Urinary bladder (tissue), 4 donors: Measurements from ENCODE around the gene AQP6. TPM values are rescaled to one million over a fixed set of nuclear protein-coding genes. Genes with fewer than 3 reads are reported as not detected.
A peak's percentile ranks its signal among the peaks of the same experiment; 100 is the strongest.

ENCODE experiments used
- DNase-seq: peaks from one replicate; pipeline ENCODE4 v3.0.0-alpha.2; 2015; ENCODE audit errors: extremely low spot score
- H3K27ac ChIP-seq: one replicate; pipeline ENCODE4 v1.5.1; 2013; ENCODE audit warnings: low read depth, mild to moderate bottlenecking, moderate library complexity
- H3K36me3 ChIP-seq: one replicate; pipeline ENCODE4 v1.6.1; 2013; ENCODE audit warnings: mild to moderate bottlenecking, moderate library complexity; ENCODE audit not compliant: insufficient read depth
- H3K4me1 ChIP-seq: one replicate; pipeline ENCODE4 v1.6.1; 2013; ENCODE audit warnings: mild to moderate bottlenecking, moderate library complexity; ENCODE audit not compliant: insufficient read depth
- H3K4me3 ChIP-seq: one replicate; pipeline ENCODE4 v1.5.1; 2013; ENCODE audit warnings: low read depth, low read length
- WGBS: extraction: QIAGEN DNeasy Blood & Tissue Kit; methylation state at CpG from one replicate; pipeline ENCODE4 v1.1.7; 2013; 5-methylcytosine and 5-hydroxymethylcytosine counted together
- polyA plus RNA-seq: library from polyadenylated mRNA; stranded (reverse); fragments of 200-250 nt; gene quantifications from one replicate; pipeline ENCODE4 v1.2.3, GENCODE V29; 2013
- total RNA-seq: library from RNA; depleted of rRNA; stranded (reverse); fragments of >200 nt; gene quantifications from one replicate; pipeline ENCODE4 v1.2.3, GENCODE V29; 2014
- donor health status: healthy with polysubstance abuse.
- donor health status: healthy.

The AQP6 gene
- total and polyA plus RNA-seq, 2 donors = 0.08 to 0.26 TPM

DNA sequence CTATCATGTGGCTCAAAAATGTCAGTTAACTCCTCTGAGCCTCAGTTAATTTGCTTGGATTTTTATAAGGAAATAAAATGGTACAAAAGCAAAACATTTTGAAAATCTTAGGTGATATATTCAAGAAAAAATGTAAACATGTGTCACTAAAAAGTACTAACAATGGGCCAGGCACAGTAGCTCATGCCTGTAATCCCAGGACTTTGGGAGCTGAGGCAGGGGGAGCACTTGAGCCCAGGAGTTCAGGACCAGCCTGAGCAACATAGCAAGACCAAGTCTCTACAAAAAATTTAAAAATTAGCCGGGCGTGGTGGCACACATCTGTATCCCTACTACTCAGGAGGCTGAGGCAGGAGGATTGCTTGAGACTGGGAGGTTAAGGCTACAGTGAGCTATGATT, 25.7 kb downstream of the AQP6 start:
- no peak for DNase-seq
- 90% methylated on average over 2 of the region's 2 CpGs for WGBS
- no peaks in the 10 kb centered on the region for H3K36me3 ChIP-seq
- no peak overlapping the region for H3K27ac ChIP-seq
- no peak overlapping the region for H3K4me3 ChIP-seq
- H3K4me1 ChIP-seq = no peaks in the 10 kb centered on the region

DNA sequence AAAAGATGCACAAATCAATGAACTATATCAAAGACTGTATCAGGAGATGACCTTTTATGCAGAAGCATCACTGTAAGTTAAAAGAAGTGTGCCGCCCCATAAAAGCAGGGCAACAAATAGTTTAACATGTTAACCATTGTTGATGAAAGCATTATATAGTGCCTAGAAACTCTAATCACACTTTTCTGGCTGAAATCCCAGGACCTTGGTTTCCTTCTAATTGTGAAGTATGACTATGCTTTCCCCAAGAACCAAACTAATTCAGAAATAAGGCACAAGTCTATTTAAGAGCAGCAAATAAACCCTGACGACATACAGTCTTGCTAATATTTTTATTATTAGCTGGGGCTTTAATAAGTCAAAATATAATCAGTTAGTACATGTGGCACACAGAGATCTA, 30.8 kb downstream of the AQP6 start:
- Histone ChIP-seq H3K36me3 (no peaks in the 10 kb centered on the region), H3K4me3 (no peak overlapping the region), H3K27ac (no peak overlapping the region), H3K4me1 (no peaks in the 10 kb centered on the region)
- no peak for DNase-seq
- WGBS = 65% methylated on average over 2 of the region's 2 CpGs

DNA sequence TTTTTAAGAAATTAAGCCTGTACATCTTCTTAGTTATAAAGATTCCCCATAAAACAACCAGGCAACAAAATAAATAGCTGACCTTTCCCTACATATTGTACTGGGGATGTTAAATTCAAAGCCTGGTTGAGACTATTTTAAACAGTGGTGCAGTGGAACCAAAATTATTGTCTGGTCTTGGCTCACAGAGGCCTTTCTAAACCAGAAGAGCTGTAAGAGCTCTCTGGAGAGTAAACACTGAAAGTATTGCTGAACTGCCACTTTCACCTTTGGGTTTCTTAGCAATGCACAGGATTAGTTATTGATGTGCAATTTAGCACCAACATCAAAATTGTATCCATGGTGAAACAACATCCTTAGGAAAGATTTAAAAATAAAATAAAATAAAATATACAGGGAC, 31.9 kb downstream of the AQP6 start:
- Histone ChIP-seq H3K27ac (no peak overlapping the region), H3K4me3 (no peak overlapping the region), H3K36me3 (no peaks in the 10 kb centered on the region), H3K4me1 (no peaks in the 10 kb centered on the region)
- DNase-seq = no peak

DNA sequence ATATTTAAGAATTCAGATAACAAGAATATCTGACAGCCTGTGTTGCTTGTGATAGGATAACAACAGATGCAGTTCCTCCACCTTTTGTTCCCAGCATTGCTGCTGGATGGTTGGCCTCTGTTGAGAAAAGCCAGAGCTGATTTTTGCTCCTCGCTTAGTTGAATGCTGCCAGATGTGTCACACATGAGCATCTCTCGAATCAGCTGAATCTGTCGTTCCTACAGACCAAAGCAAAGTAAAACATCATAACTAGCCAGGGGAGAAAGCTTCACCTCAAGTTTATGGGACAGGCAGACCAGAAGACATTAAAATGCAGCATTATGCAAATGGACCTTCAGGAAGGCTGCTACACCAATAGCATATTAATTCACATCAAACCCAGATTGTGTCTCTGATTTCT, 32.4 kb downstream of the AQP6 start:
- H3K4me3 ChIP-seq = no peak overlapping the region
- no peaks in the 10 kb centered on the region for H3K36me3 ChIP-seq
- DNase-seq = no peak
- WGBS = 29% methylated on average over 3 of the region's 3 CpGs
- H3K27ac ChIP-seq = no peak overlapping the region
- H3K4me1 ChIP-seq = no peaks in the 10 kb centered on the region

DNA sequence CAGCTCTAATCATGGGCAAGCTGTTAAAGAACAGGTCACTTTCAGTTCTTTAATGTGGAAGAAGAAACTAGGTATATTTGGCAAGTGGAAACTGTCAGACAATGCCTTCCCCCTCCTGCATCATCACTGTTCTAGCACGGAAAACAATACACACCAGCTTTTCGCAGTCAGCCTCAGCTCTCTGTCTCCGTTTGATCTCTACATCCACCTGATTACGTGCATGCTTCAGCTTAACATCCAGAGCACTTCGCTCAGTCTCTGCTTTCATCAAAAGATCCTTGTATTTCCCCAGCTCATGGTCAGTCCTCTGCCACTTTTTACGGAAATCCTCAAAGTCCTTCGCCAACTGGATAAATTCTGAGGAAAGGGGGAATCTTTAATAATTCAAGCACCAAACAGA, 33.5 kb downstream of the AQP6 start:
- no peaks in the 10 kb centered on the region for H3K4me1 ChIP-seq
- H3K27ac ChIP-seq = no peak overlapping the region
- H3K36me3 ChIP-seq = no peaks in the 10 kb centered on the region
- H3K4me3 ChIP-seq = no peak overlapping the region
- WGBS = 88% methylated on average over 7 of the region's 7 CpGs
- no peak for DNase-seq

DNA sequence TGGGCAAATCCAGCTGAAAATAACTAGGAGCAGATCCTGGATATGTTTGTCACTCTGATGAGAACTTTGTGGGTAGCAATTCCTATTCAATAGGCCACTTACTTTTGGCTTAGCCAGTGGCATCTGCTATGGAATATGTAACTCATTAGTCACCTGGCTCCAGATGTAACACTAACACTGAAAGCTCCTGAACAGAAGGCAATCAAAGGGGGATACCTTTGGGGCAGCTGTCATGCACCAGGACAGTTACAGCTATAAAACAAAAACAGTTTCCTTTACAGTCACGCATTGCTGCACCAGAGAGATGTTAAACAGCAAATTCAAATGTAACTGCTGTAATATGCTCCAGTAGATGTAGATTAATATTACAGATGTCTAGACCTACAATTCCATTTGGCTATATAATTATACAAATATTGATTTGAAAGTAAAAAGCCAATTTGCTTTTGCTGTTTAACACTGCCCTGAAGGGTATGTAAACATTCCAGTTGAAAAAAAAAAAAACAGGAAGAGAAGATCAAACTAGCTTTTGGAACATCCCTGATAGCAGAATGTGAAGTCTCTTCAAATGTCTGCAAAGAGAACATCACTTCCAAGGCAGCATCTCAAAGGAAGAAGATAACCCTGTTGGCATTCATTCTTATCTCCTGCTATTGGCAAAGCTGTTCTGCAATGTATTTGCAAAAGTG, 34.2 kb downstream of the AQP6 start:
- WGBS = 82% methylated on average over 1 of the region's 1 CpG
- Histone ChIP-seq H3K36me3 (no peaks in the 10 kb centered on the region), H3K4me3 (no peak overlapping the region), H3K4me1 (no peaks in the 10 kb centered on the region), H3K27ac (no peak overlapping the region)
- DNase-seq = no peak

DNA sequence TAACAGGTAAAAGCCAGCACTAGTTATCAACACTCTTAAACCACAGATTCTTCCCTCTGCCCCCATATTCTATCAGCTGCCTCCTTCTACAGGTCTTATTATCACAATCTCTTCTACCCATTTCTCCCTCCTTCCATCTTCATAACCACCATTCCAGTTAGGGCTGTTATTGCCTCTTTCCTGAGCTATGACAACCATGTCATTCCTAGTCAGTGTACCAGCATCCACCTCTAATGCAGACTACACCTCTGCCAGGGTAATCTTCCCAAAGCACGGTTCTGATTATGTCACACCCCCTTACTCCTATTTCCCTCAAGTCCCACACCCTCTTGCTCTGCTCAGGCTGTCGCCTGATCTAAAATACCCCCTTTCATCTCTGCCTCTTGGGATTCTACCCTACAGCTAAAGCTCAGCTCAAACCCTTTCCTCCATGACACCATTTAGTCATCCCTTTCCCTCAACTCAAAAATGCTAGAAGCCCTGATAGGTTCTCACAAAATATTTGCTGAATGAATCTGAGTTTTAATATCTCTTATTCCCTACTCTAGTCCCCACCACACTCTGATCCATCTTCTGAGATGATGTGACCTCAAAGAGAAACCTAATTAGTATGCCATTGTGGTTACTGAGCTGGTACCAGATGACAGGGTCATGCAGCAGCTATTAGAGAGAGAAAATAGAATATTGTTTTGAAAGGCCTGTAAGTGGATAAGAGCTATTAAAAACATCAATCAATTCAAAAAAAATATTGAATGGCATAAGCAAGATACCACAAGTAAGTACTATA, 40.8 kb downstream of the AQP6 start:
- no peak for DNase-seq
- Histone ChIP-seq H3K36me3 (no peaks in the 10 kb centered on the region), H3K4me1 (no peaks in the 10 kb centered on the region), H3K27ac (no peak overlapping the region), H3K4me3 (no peak overlapping the region)
- 93% methylated on average over 2 of the region's 2 CpGs for WGBS

DNA sequence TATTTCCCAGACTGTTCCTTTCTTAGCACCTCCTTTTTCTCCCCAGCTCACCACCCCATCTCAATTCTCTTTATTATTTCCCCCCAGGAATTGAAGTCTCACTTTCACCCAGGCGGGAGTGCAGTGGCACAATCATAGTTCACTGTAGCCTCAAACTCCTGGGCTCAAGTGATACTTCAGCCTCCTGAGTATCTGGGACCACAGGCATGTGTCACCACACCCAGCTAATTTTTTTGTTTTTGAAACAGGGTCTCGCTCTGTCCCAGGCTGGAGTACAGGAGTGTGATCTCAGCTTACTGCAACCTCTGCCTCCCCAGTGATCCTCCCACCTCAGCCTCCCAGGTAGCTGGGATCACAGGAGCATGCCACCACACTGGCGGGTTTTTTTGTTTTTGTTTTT, 41.6 kb downstream of the AQP6 start:
- WGBS = 99% methylated on average over 3 of the region's 3 CpGs
- H3K4me1 ChIP-seq = no peaks in the 10 kb centered on the region
- no peak for DNase-seq
- H3K27ac ChIP-seq = no peak overlapping the region
- no peaks in the 10 kb centered on the region for H3K36me3 ChIP-seq
- no peak overlapping the region for H3K4me3 ChIP-seq

DNA sequence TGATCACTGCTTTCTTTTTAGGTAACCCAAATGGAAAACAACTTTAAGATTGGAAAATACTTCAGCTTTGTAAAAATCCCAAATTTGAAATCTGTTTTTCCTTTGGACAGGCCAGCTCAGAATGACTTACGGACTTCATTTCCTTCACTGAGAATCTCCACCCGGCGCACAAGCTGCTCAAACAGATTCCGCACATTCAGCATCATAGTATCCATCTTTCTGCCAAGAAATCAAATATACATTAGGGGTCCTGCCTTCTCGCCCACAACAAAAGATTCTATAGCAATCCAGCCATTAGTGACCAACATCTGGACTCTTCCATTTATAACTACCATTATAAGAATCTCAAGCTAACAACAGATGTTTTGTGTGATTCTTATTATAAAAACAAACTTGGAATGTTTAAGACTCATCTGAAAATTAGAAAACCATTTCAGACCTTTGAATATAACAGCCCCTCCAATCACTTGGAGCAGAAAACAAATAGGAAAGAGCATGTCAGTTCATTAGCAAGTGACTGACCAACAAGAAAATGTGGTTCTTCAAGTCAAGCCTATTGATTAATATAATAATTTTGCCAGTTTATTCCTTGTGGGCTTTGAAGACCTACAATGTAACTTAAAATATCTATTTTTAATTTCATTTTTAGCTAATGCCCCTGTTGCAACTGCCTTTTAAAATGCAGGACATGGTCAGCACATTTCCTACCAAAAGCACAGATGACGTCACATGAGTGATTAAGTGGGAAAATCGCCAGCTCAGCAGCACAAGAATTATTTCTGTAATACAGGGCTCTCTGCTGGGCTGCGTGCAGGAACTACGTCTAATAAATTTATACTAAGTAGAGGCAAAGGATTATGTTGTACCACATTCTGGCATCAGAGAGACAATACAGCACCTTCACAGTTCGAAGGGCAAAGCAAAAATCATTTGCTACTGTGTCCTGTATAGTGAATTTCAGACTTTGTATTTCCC, 44.0 kb downstream of the AQP6 start:
- peak; percentile 40 for DNase-seq
- Histone ChIP-seq H3K36me3 (no peaks in the 10 kb centered on the region), H3K27ac (peak overlapping the region; percentile 23), H3K4me1 (no peaks in the 10 kb centered on the region), H3K4me3 (no peak overlapping the region)
- WGBS = 39% methylated on average over 10 of the region's 10 CpGs

DNA sequence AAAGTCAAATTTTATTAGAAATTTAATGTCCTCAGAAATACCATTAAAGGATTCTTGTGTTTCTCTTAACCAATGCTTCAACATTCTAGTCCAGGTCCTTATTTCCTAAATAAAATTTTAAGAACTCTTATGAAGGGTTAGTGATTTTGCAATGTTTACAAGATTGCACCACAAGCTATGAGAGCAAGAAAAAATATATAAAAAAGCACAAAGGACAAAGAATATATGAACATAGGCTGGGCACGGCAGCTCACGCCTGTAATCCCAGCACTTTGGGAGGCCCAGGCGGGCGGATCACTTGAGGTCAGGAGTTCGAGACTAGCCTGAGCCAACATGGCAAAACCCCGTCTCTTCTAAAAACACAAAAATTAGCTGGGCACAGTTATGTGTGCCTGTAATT, 44.9 kb downstream of the AQP6 start:
- peak overlapping the region; percentile 38 for H3K27ac ChIP-seq
- no peak for DNase-seq
- whole genome bisulfite sequencing = 54% methylated on average over 6 of the region's 6 CpGs
- H3K36me3 ChIP-seq = no peaks in the 10 kb centered on the region
- H3K4me3 ChIP-seq = no peak overlapping the region
- no peaks in the 10 kb centered on the region for H3K4me1 ChIP-seq

DNA sequence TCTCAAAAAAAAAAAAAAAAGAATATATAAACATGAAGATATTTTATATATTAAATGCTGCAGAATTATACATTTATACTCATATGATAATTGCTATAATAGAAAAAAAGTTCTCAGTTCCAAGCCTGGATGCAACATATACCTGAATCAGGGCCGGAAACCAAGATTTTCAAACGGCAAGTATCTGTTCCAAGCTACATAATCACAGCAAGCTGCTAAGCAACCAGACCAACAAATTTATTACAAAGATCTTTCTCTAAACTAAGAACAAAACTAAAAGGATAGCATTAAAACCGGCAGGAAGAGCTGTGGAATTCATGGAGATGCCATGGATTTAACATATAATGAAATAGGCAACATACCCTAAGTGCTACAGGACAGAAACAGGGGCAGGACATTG, 45.4 kb downstream of the AQP6 start:
- no peaks in the 10 kb centered on the region for H3K36me3 ChIP-seq
- no peak overlapping the region for H3K4me3 ChIP-seq
- WGBS = 23% methylated on average over 3 of the region's 3 CpGs
- H3K4me1 ChIP-seq = no peaks in the 10 kb centered on the region
- no peak overlapping the region for H3K27ac ChIP-seq
- no peak for DNase-seq

DNA sequence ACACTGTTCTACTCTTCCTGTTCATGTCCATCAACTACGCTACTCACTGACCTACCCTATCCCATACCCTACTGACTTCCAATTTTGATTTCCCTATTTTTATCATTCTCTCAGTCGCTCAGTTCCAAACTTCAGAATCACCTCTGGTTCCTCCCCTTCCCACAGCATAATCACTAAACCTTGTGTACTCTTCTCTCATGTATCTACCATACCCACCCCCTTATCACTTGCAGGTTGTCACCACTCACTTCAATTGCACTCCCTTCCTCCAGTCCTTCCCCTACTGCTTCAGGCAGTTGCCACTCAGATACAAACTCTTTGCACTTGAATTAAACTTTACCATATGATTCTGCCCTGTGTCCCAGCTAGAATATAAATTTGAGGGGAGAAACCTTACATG, 46.2 kb downstream of the AQP6 start:
- WGBS = 96% methylated on average over 2 of the region's 2 CpGs
- DNase-seq = no peak

DNA sequence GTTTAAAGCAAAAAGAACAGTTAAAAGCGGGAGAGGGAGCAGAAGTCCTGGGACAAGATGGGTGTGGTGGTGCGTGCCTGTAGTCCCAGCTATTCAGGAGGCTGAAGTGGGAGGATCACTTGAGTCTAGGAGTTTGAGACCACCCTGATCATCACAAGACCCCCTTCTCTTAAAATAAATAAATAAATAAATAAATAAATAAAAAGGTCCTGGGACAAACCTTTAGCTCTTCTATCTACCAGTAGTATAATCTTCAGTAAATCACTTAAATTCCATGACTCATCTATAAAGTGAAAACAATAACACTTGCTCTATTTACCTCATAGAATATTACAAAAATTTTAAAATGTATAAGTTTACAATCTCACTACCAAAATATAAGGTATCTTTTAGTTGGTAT, 46.8 kb downstream of the AQP6 start:
- DNase-seq = no peak
- Histone ChIP-seq H3K4me1 (no peaks in the 10 kb centered on the region), H3K4me3 (no peak overlapping the region), H3K36me3 (no peaks in the 10 kb centered on the region), H3K27ac (no peak overlapping the region)
- WGBS = 78% methylated on average over 2 of the region's 2 CpGs

More for the DNA sequence above, 46.2 kb downstream of the AQP6 start:
- H3K27ac ChIP-seq = no peak overlapping the region
- no peaks in the 10 kb centered on the region for H3K4me1 ChIP-seq
- no peak overlapping the region for H3K4me3 ChIP-seq
- H3K36me3 ChIP-seq = no peaks in the 10 kb centered on the region
